Measurements from ENCODE around the gene SNED1.

DNA sequence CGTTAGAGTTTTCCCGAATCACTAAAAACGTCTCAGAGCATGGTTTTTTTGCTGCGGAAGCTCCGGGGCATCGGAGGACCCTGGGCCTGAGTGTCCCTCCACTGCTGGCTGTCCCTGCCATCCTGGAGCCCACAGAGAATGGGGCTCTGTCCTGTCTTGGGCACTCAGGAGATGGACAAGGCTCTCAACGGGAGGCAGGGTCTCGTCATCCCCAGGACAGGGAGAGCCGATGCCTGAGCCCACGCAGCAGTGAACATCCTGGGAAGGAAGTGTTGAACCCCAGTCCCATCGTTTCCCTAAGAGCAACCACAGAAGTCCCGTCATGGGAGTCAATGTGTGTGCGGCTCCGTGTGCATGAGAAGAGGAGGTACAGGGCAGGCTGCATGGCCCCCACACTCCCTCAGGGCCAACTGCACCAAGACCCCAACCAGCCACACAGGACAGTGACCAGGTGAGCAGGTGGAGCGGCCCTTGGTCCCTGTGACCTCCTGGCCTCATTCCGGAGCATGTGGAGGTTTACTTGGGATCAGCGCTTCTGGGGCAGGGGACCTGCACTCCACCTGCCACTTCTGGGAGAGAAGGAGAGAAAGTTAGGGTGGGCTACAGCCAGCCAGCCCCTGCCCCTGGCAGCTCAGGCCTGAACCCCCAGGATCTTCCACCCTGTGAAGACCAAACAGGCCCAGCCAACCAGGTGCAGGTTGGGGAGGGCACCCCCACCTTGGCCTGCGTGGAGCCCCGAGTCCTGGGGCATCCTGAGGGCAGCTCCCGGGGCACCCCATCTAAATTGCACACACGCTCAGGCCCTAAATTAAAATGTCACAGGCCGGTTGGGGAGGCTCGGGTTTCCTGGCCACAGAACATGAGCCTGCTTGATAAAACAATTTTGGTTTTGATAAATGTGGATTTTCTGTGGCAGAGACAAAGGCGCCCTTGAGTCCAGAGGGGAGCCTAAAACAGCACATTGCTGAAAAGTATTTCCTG, 3.1 kb upstream of the SNED1 start:
- TF ChIP-seq POLR2A (IDR thresholded peaks at IDR 0.05) (no peak), CTCF (IDR thresholded peaks at IDR 0.05) (no peak)
